Transverse colon (tissue), 4 donors: ENCODE measurements around the gene TMEM184A.

Experiments used
- EP300 ChIP-seq: sonication (generic); formaldehyde crosslinking; IDR thresholded peaks from one replicate; pipeline ENCODE4 v1.6.1; 2017; ENCODE audit warnings: antibody characterized with exemption, low read depth
- POLR2A ChIP-seq: fragments of 450-650 bp; IDR thresholded peaks from one replicate; pipeline ENCODE4 v1.6.1; 2016; ENCODE audit warnings: antibody characterized with exemption, mild to moderate bottlenecking, moderate library complexity
- POLR2AphosphoS5 ChIP-seq, 3 donors: sonication (generic); formaldehyde crosslinking; IDR thresholded peaks; one replicate each; pipeline ENCODE4 v1.6.1; 2016; ENCODE audit warnings: antibody characterized with exemption in 3 of 3
- TF ChIP-seq, protein P1 (sequence below), 5 experiments: fragments of 200-600 bp in 3 of 5; fragments of 450-650 bp in 2 of 5; sonication (generic) in 3 of 5; IDR thresholded peaks; 1 replicate in 2 of 5; 2 replicates in 3 of 5; pipeline ENCODE4 v1.5.1; 2016 to 2017; ENCODE audit warnings: antibody characterized with exemption in 5 of 5, inconsistent platforms in 3 of 5, mild to moderate bottlenecking in 2 of 5, moderate library complexity in 1 of 5

DNA sequence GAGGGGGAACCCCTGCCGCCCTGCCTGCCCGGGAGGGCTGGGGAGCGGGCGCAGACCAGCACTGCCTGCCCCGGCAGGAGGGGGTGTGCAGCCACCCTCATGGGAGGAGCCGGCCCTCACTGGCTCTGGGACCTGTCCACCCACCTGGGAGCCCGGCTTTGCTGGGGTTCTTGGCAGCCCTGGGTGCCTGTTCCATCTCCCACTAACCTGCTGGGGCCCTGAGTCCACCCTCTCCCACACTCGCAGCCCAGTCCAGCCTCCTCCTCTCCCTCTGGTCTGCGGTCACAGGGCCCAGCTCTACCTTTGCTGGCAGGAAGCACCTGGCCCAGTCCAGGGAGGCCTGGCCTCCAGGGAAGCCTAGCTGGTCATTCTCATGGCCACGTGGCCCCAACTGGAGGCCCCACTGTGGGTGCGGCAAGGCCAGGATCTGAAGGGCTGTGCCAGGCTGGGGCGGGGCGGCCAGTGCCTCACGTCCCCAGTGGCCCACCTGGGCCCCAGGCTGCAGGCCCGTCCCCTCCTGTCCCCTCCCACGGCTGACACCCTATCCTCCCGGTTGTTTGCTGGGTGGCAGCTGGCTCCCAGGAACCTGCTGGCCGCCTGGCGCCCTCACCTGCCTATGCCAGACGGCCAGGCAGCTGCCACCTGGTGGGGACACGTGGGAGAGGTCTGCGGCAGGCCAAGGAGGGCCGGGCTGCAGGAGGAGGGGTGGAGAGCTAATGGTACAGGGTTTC lies at the start of gene TMEM184A:
- TF ChIP-seq POLR2A: peak; percentile 73
- TF ChIP-seq, protein P1, sequence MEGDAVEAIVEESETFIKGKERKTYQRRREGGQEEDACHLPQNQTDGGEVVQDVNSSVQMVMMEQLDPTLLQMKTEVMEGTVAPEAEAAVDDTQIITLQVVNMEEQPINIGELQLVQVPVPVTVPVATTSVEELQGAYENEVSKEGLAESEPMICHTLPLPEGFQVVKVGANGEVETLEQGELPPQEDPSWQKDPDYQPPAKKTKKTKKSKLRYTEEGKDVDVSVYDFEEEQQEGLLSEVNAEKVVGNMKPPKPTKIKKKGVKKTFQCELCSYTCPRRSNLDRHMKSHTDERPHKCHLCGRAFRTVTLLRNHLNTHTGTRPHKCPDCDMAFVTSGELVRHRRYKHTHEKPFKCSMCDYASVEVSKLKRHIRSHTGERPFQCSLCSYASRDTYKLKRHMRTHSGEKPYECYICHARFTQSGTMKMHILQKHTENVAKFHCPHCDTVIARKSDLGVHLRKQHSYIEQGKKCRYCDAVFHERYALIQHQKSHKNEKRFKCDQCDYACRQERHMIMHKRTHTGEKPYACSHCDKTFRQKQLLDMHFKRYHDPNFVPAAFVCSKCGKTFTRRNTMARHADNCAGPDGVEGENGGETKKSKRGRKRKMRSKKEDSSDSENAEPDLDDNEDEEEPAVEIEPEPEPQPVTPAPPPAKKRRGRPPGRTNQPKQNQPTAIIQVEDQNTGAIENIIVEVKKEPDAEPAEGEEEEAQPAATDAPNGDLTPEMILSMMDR (IDR thresholded peaks at IDR 0.05): peak in 4 of 5 experiments; percentile 51 to 91 (median 69)
- TF ChIP-seq POLR2AphosphoS5 (IDR thresholded peaks at IDR 0.05): peak; percentile 94 to 98 (median 98)
- TF ChIP-seq EP300: peak; percentile 35
